ENCODE measurements around the gene METTL4. TPM values are rescaled to one million over a fixed set of nuclear protein-coding genes. Genes with fewer than 3 reads are reported as not detected.

METTL4 gene
- total and polyA plus RNA-seq, 7 experiments from 2014 or later = 12.0 to 32.5 (median 18.7) TPM

DNA sequence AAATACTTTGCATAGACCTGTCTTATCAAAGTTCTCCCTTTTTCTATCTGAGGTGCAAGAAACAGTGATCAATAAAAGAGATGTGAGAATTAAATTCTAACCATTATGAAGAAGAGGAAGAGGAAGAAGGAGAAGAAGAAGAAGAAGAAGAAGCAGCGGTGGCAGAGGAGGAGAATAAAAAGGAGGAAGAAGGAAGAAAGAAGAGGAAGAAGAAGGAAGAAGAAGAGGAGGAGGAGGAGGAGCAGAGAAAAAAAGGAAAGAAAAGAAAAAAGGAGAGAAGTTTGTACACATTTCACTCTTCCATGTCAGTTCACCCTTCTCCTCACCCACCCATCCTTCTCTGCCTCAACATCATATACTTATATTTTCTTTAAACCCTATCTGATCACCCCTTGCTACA lies 68.4 kb downstream of the METTL4 start:
- ChIA-PET POLR2A (no interaction called here), CTCF (no interaction called here)
- Mint-ChIP-seq H3K9me3 (no peaks in the 10 kb centered on the region), H3K4me1 (no peaks in the 10 kb centered on the region), H3K36me3 (peaks cover 0 to 17% (median 7%) of the 10 kb centered on the region in 5 donors), H3K4me3 (no peak overlapping the region), H3K27me3 (peaks cover 0 to 5% (median 3%) of the 10 kb centered on the region in 5 donors), H3K27ac (no peak overlapping the region)
- Histone ChIP-seq H3K4me3 (ENCODE audit: low read length) (no peak overlapping the region), H3K27ac (ENCODE audit: low read depth, low read length) (no peak overlapping the region), H3K27me3 (ENCODE audit: control insufficient read depth in 2 of 2, insufficient read depth in 2 of 2, low read length in 2 of 2) (no peaks in the 10 kb centered on the region), H3K4me1 (ENCODE audit: control insufficient read depth in 2 of 2, insufficient read depth in 2 of 2, low read length in 2 of 2) (no peaks in the 10 kb centered on the region), H3K36me3 (ENCODE audit: control insufficient read depth in 2 of 3, insufficient read depth in 3 of 3, low read length in 3 of 3) (no peaks in the 10 kb centered on the region), H3K9me3 (ENCODE audit: control insufficient read depth in 2 of 3, low read length in 3 of 3) (no peaks in the 10 kb centered on the region)
- DNase-seq = no peak
- no peak for ATAC-seq
- intact Hi-C loops (cut with micrococcal nuclease) = no loop called here

DNA sequence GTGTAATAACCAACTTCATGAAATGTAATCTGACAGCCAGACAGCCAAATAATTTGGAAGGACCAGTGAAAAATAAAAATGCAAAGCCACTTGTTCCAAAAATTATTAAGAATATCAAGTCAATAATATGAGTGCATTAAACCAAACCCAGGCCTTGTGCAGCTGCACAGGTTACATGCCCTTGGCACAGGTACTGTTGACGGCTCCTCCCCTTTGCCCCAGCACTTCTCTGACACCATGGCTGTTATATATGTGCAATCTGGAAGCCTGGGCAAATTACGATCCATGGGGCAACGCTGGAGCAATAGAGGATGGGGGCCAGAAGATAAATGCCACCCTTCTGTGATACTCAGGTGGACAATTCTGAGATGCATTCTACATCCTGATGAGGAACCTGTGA lies 68.9 kb downstream of the METTL4 start:
- POLR2A ChIA-PET = no interaction called here

DNA sequence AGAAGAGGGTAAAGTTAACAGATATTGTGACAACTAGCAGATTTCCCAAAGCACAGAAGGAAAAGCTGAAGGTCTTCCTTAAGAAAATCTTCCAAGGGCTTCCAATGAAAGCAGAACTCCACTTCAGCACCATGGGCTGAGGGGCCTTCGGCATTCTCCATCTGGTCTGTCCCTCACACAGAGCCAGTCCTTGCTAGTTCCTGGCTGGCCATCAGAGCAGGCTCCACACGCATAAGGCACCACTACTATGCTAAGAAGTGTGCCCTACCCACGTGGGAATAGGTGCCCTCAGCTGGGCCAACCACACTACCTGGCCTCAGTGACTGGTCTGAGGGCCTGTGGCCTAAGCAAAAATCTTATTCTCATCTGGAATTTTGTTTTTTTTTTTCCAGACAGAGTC lies 73.5 kb downstream of the METTL4 start:
- H3K9me3 ChIP-seq (ENCODE audit: control insufficient read depth in 2 of 3, low read length in 3 of 3) = no peaks in the 10 kb centered on the region
- H3K36me3 ChIP-seq (ENCODE audit: control insufficient read depth in 2 of 3, insufficient read depth in 3 of 3, low read length in 3 of 3) = no peaks in the 10 kb centered on the region
- H3K4me3 ChIP-seq (ENCODE audit: low read length) = no peak overlapping the region
- ChIA-PET CTCF (no interaction called here), POLR2A (no interaction called here)
- H3K4me1 Mint-ChIP-seq = no peaks in the 10 kb centered on the region
- H3K4me3 Mint-ChIP-seq = no peak overlapping the region
- no peak overlapping the region for H3K27ac Mint-ChIP-seq
- DNase-seq (no peak), ATAC-seq (no peak)
- no peaks in the 10 kb centered on the region for H3K4me1 ChIP-seq (ENCODE audit: control insufficient read depth in 2 of 2, insufficient read depth in 2 of 2, low read length in 2 of 2)
- intact Hi-C loops (cut with micrococcal nuclease) = loop anchor here in 1 of 2 donors (10.0 kb wide), 1 partner anchor 63 kb away; no protein-coding TSS in a partner anchor
- no peaks in the 10 kb centered on the region for H3K9me3 Mint-ChIP-seq
- H3K27me3 Mint-ChIP-seq = peaks cover 0 to 3% (median 0%) of the 10 kb centered on the region in 5 donors
- no peaks in the 10 kb centered on the region for H3K27me3 ChIP-seq (ENCODE audit: control insufficient read depth in 2 of 2, insufficient read depth in 2 of 2, low read length in 2 of 2)
- no peak overlapping the region for H3K27ac ChIP-seq (ENCODE audit: low read depth, low read length)
- peaks cover 0 to 3% (median 2%) of the 10 kb centered on the region in 5 donors for H3K36me3 Mint-ChIP-seq

More for the DNA sequence above, 68.9 kb downstream of the METTL4 start:
- no peaks in the 10 kb centered on the region for H3K27me3 ChIP-seq (ENCODE audit: control insufficient read depth in 2 of 2, insufficient read depth in 2 of 2, low read length in 2 of 2)
- Mint-ChIP-seq H3K9me3 (no peaks in the 10 kb centered on the region), H3K27ac (no peak overlapping the region), H3K27me3 (peaks cover 0 to 5% (median 3%) of the 10 kb centered on the region in 5 donors), H3K4me3 (no peak overlapping the region), H3K4me1 (no peaks in the 10 kb centered on the region), H3K36me3 (peaks cover 0 to 17% (median 7%) of the 10 kb centered on the region in 5 donors)
- H3K27ac ChIP-seq (ENCODE audit: low read depth, low read length) = no peak overlapping the region
- intact Hi-C loops (cut with micrococcal nuclease) = no loop called here
- no peaks in the 10 kb centered on the region for H3K9me3 ChIP-seq (ENCODE audit: control insufficient read depth in 2 of 3, low read length in 3 of 3)
- no peaks in the 10 kb centered on the region for H3K4me1 ChIP-seq (ENCODE audit: control insufficient read depth in 2 of 2, insufficient read depth in 2 of 2, low read length in 2 of 2)
- ATAC-seq = no peak
- no peak overlapping the region for H3K4me3 ChIP-seq (ENCODE audit: low read length)
- H3K36me3 ChIP-seq (ENCODE audit: control insufficient read depth in 2 of 3, insufficient read depth in 3 of 3, low read length in 3 of 3) = no peaks in the 10 kb centered on the region
- no peak for DNase-seq
- CTCF ChIA-PET = no interaction called here

DNA sequence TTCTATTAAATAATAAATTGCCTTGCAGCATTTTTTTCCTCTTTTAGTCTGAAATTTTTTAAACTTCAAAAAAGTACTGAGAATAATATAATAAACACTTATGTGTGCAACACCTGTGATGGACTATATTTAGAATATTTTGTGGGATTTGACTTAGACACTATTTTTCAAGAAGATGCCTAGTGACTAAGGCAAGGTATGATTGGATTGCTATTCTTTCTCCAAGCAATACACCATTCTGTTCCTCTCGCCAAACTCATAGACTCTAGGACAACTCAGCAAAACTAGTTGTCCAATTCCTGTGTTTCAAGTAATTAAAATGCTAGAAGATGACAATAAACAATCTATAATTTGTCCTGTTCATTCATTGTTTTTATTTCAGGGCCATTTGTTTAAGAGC lies 75.9 kb downstream of the METTL4 start:
- no peaks in the 10 kb centered on the region for H3K4me1 Mint-ChIP-seq
- no peaks in the 10 kb centered on the region for H3K9me3 Mint-ChIP-seq
- CTCF ChIA-PET = no interaction called here

DNA sequence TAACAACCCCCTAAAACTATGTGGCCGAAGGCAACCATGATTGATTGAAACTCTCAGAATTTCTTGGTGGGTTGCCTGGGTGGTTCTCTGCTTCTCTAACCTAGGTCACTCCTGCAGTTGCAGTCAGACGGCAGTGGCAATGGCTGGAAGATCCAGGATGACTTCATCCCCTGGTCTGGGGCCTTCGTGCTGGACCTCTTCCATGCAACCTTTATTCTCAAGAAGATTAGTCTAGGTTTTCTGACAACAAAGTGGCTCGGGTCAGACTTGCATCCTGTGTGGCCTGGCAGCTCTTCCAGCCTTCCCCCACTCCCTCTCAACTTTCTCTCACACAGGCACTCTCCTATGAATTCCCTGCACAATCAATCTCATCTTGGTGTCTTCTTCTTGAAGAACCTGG lies 76.4 kb downstream of the METTL4 start:
- no peaks in the 10 kb centered on the region for H3K27me3 ChIP-seq (ENCODE audit: control insufficient read depth in 2 of 2, insufficient read depth in 2 of 2, low read length in 2 of 2)
- no peaks in the 10 kb centered on the region for H3K36me3 ChIP-seq (ENCODE audit: control insufficient read depth in 2 of 3, insufficient read depth in 3 of 3, low read length in 3 of 3)
- H3K9me3 ChIP-seq (ENCODE audit: control insufficient read depth in 2 of 3, low read length in 3 of 3) = no peaks in the 10 kb centered on the region
- DNase-seq = no peak
- ATAC-seq = no peak
- POLR2A ChIA-PET = no interaction called here
- H3K27ac Mint-ChIP-seq = no peak overlapping the region
- no peaks in the 10 kb centered on the region for H3K36me3 Mint-ChIP-seq
- no peak overlapping the region for H3K4me3 ChIP-seq (ENCODE audit: low read length)
- no peaks in the 10 kb centered on the region for H3K9me3 Mint-ChIP-seq
- H3K4me1 Mint-ChIP-seq = no peaks in the 10 kb centered on the region
- H3K27me3 Mint-ChIP-seq = peaks cover 4 to 9% (median 5%) of the 10 kb centered on the region in 5 donors
- CTCF ChIA-PET = no interaction called here
- intact Hi-C loops (cut with micrococcal nuclease) = loop anchor here in 1 of 2 donors (10.0 kb wide), 1 partner anchor 60 kb away; no protein-coding TSS in a partner anchor
- H3K27ac ChIP-seq (ENCODE audit: low read depth, low read length) = no peak overlapping the region
- no peaks in the 10 kb centered on the region for H3K4me1 ChIP-seq (ENCODE audit: control insufficient read depth in 2 of 2, insufficient read depth in 2 of 2, low read length in 2 of 2)
- H3K4me3 Mint-ChIP-seq = no peak overlapping the region

More for the DNA sequence above, 75.9 kb downstream of the METTL4 start:
- Histone ChIP-seq H3K36me3 (ENCODE audit: control insufficient read depth in 2 of 3, insufficient read depth in 3 of 3, low read length in 3 of 3) (no peaks in the 10 kb centered on the region), H3K9me3 (ENCODE audit: control insufficient read depth in 2 of 3, low read length in 3 of 3) (no peaks in the 10 kb centered on the region), H3K4me3 (ENCODE audit: low read length) (no peak overlapping the region), H3K27ac (ENCODE audit: low read depth, low read length) (no peak overlapping the region), H3K27me3 (ENCODE audit: control insufficient read depth in 2 of 2, insufficient read depth in 2 of 2, low read length in 2 of 2) (no peaks in the 10 kb centered on the region), H3K4me1 (ENCODE audit: control insufficient read depth in 2 of 2, insufficient read depth in 2 of 2, low read length in 2 of 2) (no peaks in the 10 kb centered on the region)
- Mint-ChIP-seq H3K36me3 (no peaks in the 10 kb centered on the region), H3K27ac (no peak overlapping the region), H3K4me3 (no peak overlapping the region), H3K27me3 (peaks cover 0 to 6% (median 4%) of the 10 kb centered on the region in 5 donors)
- ATAC-seq (no peak), DNase-seq (no peak)
- intact Hi-C loops (cut with micrococcal nuclease) = loop anchor here in 1 of 2 donors (10.0 kb wide), 1 partner anchor 61 kb away; no protein-coding TSS in a partner anchor
- POLR2A ChIA-PET = no interaction called here

Other genes starting within 250 kb of the METTL4 start
- gene NDC80, start 52 bp upstream of the METTL4 start, total RNA-seq = 10 to 100 TPM in 1 of 5 experiments, 1 to 10 TPM in 4; 2.4 to 53.6 (median 2.7) TPM
- 1 to 10 TPM; 1.3 to 2.4 TPM for gene NDC80, start 52 bp upstream of the METTL4 start, polyA plus RNA-seq
- 100 to 1,000 TPM; 181 to 305 (median 236) TPM for gene SMCHD1, start 84.2 kb upstream of the METTL4 start, total RNA-seq
- gene SMCHD1, start 84.2 kb upstream of the METTL4 start, polyA plus RNA-seq = 10 to 100 TPM; 41.4 to 51.5 TPM